Esophagus squamous epithelium (tissue), 5 donors: Measurements from ENCODE around the gene MT1X. TPM values are rescaled to one million over a fixed set of nuclear protein-coding genes. Genes with fewer than 3 reads are reported as not detected.

Source experiments
- DNase-seq: peaks from one replicate; lab custom pipeline; 2025; lab: John Stamatoyannopoulos, UW
- H3K27ac ChIP-seq, 4 donors: fragments of 200-600 bp; sonication (generic); one replicate each; pipeline ENCODE4 v1.5.1; 2016 to 2019; ENCODE audit warnings: mild to moderate bottlenecking in 1 of 4
- H3K27me3 ChIP-seq, 4 donors: fragments of 200-600 bp; sonication (generic); 1 replicate in 3 of 4; 2 replicates in 1 of 4; pipeline versions ENCODE4 v1.5.1 to v1.6.0; 2017 to 2021; ENCODE audit warnings: antibody characterized with exemption in 1 of 4
- H3K36me3 ChIP-seq, 3 donors: fragments of 200-600 bp; sonication (generic); one replicate each; pipeline ENCODE4 v1.5.1; 2016 to 2019
- H3K4me1 ChIP-seq, 3 donors: fragments of 200-600 bp; sonication (generic); one replicate each; pipeline ENCODE4 v1.5.1; 2017 to 2019
- H3K4me3 ChIP-seq, 4 donors: fragments of 200-600 bp; sonication (generic); 1 replicate in 3 of 4; 2 replicates in 1 of 4; pipeline ENCODE4 v1.5.1; 2016 to 2019; ENCODE audit warnings: mild to moderate bottlenecking in 2 of 4, moderate library complexity in 1 of 4
- H3K9me3 ChIP-seq, 3 donors: fragments of 200-600 bp; sonication (generic); one replicate each; pipeline ENCODE4 v1.5.1; 2016 to 2019
- POLR2A ChIP-seq, 4 donors: fragments of 450-650 bp; IDR thresholded peaks; one replicate each; pipeline ENCODE4 v1.6.1; 2017; ENCODE audit warnings: antibody characterized with exemption in 4 of 4, mild to moderate bottlenecking in 4 of 4, moderate library complexity in 3 of 4
- WGBS, 2 donors: methylation state at CpG; one replicate each; pipeline ENCODE4 v1.1.5; 2018; 5-methylcytosine and 5-hydroxymethylcytosine counted together
- intact Hi-C: fragments of 100-400 bp; cut with DNase I; formaldehyde crosslinking; loops from one replicate; pipeline ENCODE4 v1.15.0; 2022
- total RNA-seq, 4 donors: library from RNA; depleted of rRNA; stranded (reverse); fragments of >200 nt; gene quantifications; one replicate each; pipeline ENCODE4 v1.1.0, GENCODE V29; 2016
- TF ChIP-seq, protein P1 (sequence below), 6 experiments: fragments of 450-650 bp in 4 of 6; fragments of 200-600 bp in 2 of 6; sonication (generic) in 2 of 6; IDR thresholded peaks; one replicate each; pipeline ENCODE4 v1.5.1; 2016 to 2019; ENCODE audit warnings: antibody characterized with exemption in 6 of 6, mild to moderate bottlenecking in 4 of 6, moderate library complexity in 4 of 6
- donor health status: DM: yes; HTN: yes; CAD: no.

MT1X gene
- total RNA-seq, 4 donors from 2014 or later = 343 to 1,688 (median 688) TPM

DNA sequence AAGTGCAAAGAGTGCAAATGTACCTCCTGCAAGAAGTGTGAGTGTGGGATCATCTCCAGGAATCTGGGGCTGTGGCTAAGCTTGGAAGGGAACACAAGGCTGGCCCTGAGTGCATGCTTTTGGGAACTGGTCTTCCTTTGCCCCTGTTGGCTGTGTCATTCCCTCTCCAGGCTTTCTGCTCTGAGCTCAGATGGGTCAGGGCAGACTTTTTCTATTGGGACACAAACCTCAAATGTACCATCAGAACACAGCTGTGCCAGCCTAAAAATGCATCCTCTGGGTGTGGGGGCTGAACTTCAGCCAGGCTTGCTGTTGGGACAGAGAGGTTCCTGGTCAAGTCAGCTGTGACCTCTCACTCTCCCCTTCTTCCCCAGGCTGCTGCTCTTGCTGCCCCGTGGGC is 29.7 kb upstream of the MT1X start:
- peaks cover 0 to 61% (median 0%) of the 10 kb centered on the region in 4 donors for H3K27me3 ChIP-seq
- no peak for TF ChIP-seq POLR2A (IDR thresholded peaks at IDR 0.05)
- TF ChIP-seq, protein P1, sequence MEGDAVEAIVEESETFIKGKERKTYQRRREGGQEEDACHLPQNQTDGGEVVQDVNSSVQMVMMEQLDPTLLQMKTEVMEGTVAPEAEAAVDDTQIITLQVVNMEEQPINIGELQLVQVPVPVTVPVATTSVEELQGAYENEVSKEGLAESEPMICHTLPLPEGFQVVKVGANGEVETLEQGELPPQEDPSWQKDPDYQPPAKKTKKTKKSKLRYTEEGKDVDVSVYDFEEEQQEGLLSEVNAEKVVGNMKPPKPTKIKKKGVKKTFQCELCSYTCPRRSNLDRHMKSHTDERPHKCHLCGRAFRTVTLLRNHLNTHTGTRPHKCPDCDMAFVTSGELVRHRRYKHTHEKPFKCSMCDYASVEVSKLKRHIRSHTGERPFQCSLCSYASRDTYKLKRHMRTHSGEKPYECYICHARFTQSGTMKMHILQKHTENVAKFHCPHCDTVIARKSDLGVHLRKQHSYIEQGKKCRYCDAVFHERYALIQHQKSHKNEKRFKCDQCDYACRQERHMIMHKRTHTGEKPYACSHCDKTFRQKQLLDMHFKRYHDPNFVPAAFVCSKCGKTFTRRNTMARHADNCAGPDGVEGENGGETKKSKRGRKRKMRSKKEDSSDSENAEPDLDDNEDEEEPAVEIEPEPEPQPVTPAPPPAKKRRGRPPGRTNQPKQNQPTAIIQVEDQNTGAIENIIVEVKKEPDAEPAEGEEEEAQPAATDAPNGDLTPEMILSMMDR (IDR thresholded peaks at IDR 0.05) = no peak
- 25 to 29% methylated on average over 1 of the region's 1 CpG for WGBS, 2 donors
- H3K36me3 ChIP-seq = no peaks in the 10 kb centered on the region
- no peak for DNase-seq
- no peak overlapping the region for H3K27ac ChIP-seq
- H3K4me1 ChIP-seq = peaks cover 3 to 18% (median 5%) of the 10 kb centered on the region in 3 donors
- H3K9me3 ChIP-seq = no peaks in the 10 kb centered on the region
- intact Hi-C loops = no loop called here
- H3K4me3 ChIP-seq = no peak overlapping the region

DNA sequence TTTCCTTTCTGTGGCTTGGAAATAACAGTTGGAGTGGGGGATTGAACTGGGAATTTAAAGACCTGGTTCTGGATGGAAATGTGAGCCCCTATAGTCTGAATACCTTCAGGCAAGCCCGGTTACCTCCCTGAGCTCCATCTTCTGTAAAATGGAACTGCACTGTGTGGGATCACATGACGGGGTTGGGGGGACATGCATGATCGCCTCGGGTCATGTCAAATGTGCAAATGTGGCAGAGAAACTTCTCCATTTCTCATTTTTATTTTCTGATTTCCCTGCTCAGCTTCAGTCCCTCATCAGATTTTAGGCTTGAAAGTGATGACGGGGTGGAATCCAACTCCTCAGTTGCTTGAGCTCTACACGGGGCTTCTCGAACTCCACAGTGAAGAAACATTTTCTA is 29.1 kb upstream of the MT1X start:
- Histone ChIP-seq H3K4me1 (peaks cover 9 to 24% (median 11%) of the 10 kb centered on the region in 3 donors), H3K36me3 (no peaks in the 10 kb centered on the region), H3K9me3 (no peaks in the 10 kb centered on the region), H3K27me3 (peaks cover 0 to 61% (median 0%) of the 10 kb centered on the region in 4 donors), H3K4me3 (no peak overlapping the region), H3K27ac (no peak overlapping the region)
- DNase-seq = no peak
- TF ChIP-seq, protein P1 (IDR thresholded peaks at IDR 0.05) = no peak
- no peak for TF ChIP-seq POLR2A (IDR thresholded peaks at IDR 0.05)
- 72 to 85% methylated on average over 7 of the region's 7 CpGs for WGBS, 2 donors
- intact Hi-C loops = no loop called here

DNA sequence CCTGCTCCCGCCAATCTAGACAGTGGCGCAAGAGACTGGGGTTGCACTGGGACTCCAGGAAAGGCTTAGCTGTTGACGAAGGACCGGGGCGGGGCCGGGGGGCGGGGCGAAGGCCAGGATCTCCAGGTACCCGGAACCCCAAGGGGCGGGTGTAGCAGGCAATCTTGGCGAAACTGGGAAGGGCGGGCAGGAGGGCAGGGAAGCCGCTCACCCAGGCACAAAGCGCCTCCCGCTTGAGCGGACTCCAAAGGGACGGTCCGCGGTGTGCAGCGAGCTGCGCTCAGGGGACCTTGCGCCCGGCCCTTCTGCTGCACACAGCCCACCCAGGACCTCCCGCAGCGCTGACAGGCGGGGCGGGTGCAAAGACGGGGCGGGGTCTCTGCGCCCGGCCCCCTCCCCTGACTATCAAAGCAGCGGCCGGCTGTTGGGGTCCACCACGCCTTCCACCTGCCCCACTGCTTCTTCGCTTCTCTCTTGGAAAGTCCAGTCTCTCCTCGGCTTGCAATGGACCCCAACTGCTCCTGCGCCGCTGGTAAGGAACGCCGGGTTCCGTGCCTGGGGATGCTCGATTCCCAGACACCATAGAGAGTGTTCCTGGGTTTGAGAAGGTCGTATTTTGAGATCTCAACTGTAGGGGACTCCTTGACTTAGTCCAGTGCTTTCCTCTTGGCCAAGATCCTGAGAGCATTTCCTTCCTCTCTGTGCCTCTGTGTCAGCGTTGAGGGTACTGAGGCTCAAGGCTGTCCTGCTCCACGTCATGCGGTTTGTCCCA is 24.5 kb upstream of the MT1X start, which contains the start of gene MT1F:
Gene MT1F, plus strand, starts transcription at position 405 of the 772 bp plus-strand sequence. Its CDS starts 100 bp downstream, at position 505.
- H3K9me3 ChIP-seq = no peaks in the 10 kb centered on the region
- TF ChIP-seq, protein P1 (IDR thresholded peaks at IDR 0.05) = peak in 1 of 6 experiments; percentile 10
- TF ChIP-seq POLR2A (IDR thresholded peaks at IDR 0.05) = peak in 1 of 4 donors; percentile 59
- H3K27ac ChIP-seq = peak within 1 kb of the TSS; percentile 58 to 77 (median 72)
- intact Hi-C loops = no loop called here
- peaks cover 16 to 30% (median 16%) of the 10 kb centered on the region in 3 donors for H3K4me1 ChIP-seq
- 0 to 4% methylated on average over 7 to 9 of the region's 46 CpGs for WGBS, 2 donors
- H3K27me3 ChIP-seq = peaks cover 0 to 68% (median 5%) of the 10 kb centered on the region in 4 donors
- DNase-seq = no peak
- no peaks in the 10 kb centered on the region for H3K36me3 ChIP-seq
- H3K4me3 ChIP-seq = peak within 1 kb of the TSS; percentile 43 to 71 (median 55)

DNA sequence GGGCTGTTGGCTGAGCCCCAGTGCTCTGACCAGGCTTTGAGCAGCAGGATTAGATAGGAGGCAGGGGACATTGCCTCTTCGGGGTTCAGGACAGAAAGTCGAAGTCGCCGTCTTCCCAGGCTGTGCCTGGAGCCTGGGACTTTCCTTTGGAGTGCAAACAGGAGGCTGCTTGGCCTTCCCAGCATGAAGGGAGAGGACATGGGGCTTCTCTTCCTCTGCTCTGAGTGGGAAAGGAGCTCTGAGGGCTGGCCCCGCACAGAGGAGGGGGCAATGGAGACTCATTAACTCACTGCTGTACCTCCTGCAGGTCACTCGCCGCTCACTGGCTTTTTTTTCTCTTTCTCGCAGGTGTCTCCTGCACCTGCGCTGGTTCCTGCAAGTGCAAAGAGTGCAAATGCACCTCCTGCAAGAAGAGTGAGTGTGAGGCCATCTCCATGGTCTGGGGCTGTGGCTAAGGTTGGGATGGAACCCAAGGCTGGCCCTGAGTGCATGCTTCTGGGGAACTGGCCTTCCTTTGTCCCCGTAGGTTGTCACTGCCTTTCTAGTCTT is 23.9 kb upstream of the MT1X start:
- no peaks in the 10 kb centered on the region for H3K36me3 ChIP-seq
- TF ChIP-seq, protein P1 (IDR thresholded peaks at IDR 0.05) = no peak
- TF ChIP-seq POLR2A (IDR thresholded peaks at IDR 0.05) = no peak
- H3K27ac ChIP-seq = peak overlapping the region in 3 of 4 donors; percentile 71 to 77 (median 74)
- H3K9me3 ChIP-seq = no peaks in the 10 kb centered on the region
- H3K4me3 ChIP-seq = peak overlapping the region in 3 of 4 donors; percentile 55 to 71 (median 55)
- DNase-seq = no peak
- intact Hi-C loops = no loop called here
- H3K27me3 ChIP-seq = peaks cover 0 to 68% (median 10%) of the 10 kb centered on the region in 4 donors
- H3K4me1 ChIP-seq = peaks cover 16 to 32% (median 18%) of the 10 kb centered on the region in 3 donors
- WGBS, 2 donors = 56 to 65% methylated on average over 6 to 8 of the region's 10 CpGs
